GM23338 (cell line): Measurements from ENCODE around the gene ZNF780B. TPM values are rescaled to one million over a fixed set of nuclear protein-coding genes. Genes with fewer than 3 reads are reported as not detected.

Experiments
- ATAC-seq: fragments of 200-7000 bp; cut with Tn5 transposase; 3 replicates; pipeline ENCODE4 v1.9.1; 2020
- DNase-seq: peaks from one replicate; pipeline ENCODE4 v3.0.0-alpha.2; 2015; ENCODE audit warnings: low spot score
- H2AFZ ChIP-seq: fragments of 200-600 bp; sonication (generic); 2 replicates; pipeline ENCODE4 v1.8.0; 2016; ENCODE audit warnings: antibody characterized with exemption, mild to moderate bottlenecking, moderate library complexity
- H3F3A ChIP-seq: fragments of 200-600 bp; sonication (generic); replicated peaks from 2 replicates; pipeline ENCODE4 v1.8.0; 2017; ENCODE audit warnings: antibody characterized with exemption, mixed run types, low read depth
- H3K27ac ChIP-seq: fragments of 200-600 bp; sonication (generic); 2 replicates; pipeline ENCODE4 v1.6.1; 2016; ENCODE audit warnings: low read depth
- H3K27me3 ChIP-seq: fragments of 200-600 bp; sonication (generic); 2 replicates; pipeline ENCODE4 v1.8.0; 2016; ENCODE audit warnings: mild to moderate bottlenecking, mixed run types, moderate library complexity; ENCODE audit not compliant: insufficient read depth
- H3K36me3 ChIP-seq: fragments of 200-600 bp; sonication (generic); 2 replicates; pipeline ENCODE4 v1.8.0; 2016; ENCODE audit warnings: mild to moderate bottlenecking; ENCODE audit not compliant: insufficient read depth
- H3K4me1 ChIP-seq: fragments of 200-600 bp; sonication (generic); 2 replicates; pipeline ENCODE4 v1.8.0; 2016; ENCODE audit warnings: mild to moderate bottlenecking, moderate library complexity; ENCODE audit not compliant: insufficient read depth
- H3K4me2 ChIP-seq: fragments of 200-600 bp; sonication (generic); 2 replicates; pipeline ENCODE4 v1.7.1; 2017; ENCODE audit warnings: mixed run types
- H3K4me3 ChIP-seq: fragments of 200-600 bp; sonication (generic); 2 replicates; pipeline ENCODE4 v1.6.1; 2016; ENCODE audit warnings: mixed run types
- H3K79me2 ChIP-seq: fragments of 200-600 bp; sonication (generic); replicated peaks from 2 replicates; pipeline ENCODE4 v1.8.0; 2017; ENCODE audit warnings: mild to moderate bottlenecking; ENCODE audit not compliant: insufficient read depth
- H3K9me2 ChIP-seq: fragments of 200-600 bp; sonication (generic); 2 replicates; pipeline ENCODE4 v1.8.0; 2017; ENCODE audit not compliant: insufficient read depth
- H4K20me1 ChIP-seq: fragments of 200-600 bp; sonication (generic); replicated peaks from 2 replicates; pipeline ENCODE4 v1.8.0; 2017; ENCODE audit warnings: mild to moderate bottlenecking; ENCODE audit not compliant: insufficient read depth
- H3K27ac Mint-ChIP-seq: 2 replicates; pipeline ENCODE4 v1.8.0; 2020; ENCODE audit warnings: inconsistent platforms, mild to moderate bottlenecking, moderate library complexity, mixed read lengths
- H3K27me3 Mint-ChIP-seq: 3 replicates; pipeline ENCODE4 v1.8.0; 2022; ENCODE audit warnings: low read depth, mild to moderate bottlenecking, moderate library complexity, mixed read lengths, inconsistent platforms; ENCODE audit not compliant: insufficient read depth, poor library complexity
- H3K36me3 Mint-ChIP-seq: 3 replicates; pipeline ENCODE4 v1.8.0; 2021; ENCODE audit warnings: low read depth, mild to moderate bottlenecking, inconsistent platforms, moderate library complexity, mixed read lengths
- H3K4me1 Mint-ChIP-seq: 3 replicates; pipeline ENCODE4 v1.8.0; 2020; ENCODE audit warnings: mild to moderate bottlenecking, inconsistent platforms, mixed read lengths
- H3K4me3 Mint-ChIP-seq: 3 replicates; pipeline ENCODE4 v1.8.0; 2021; ENCODE audit warnings: moderate library complexity, mild to moderate bottlenecking, inconsistent platforms, mixed read lengths
- H3K9me3 Mint-ChIP-seq: 3 replicates; pipeline ENCODE4 v1.8.0; 2020; ENCODE audit warnings: moderate library complexity, mild to moderate bottlenecking, inconsistent platforms, mixed read lengths
- CREB1 ChIP-seq: fragments of 250-450 bp; sonication (Bioruptor Pico); IDR thresholded peaks from 2 replicates; pipeline ENCODE4 v1.5.0; 2020; ENCODE audit warnings: low read depth, mild to moderate bottlenecking, moderate library complexity
- CTCF ChIP-seq, 2 experiments: fragments of 200-600 bp in 1 of 2; sonication (generic) in 1 of 2; conservative IDR thresholded peaks; 2 replicates each; pipeline versions ENCODE4 v1.5.1 to v1.6.1; 2016 to 2017; ENCODE audit warnings: antibody characterized with exemption in 2 of 2, low read depth in 2 of 2, mild to moderate bottlenecking in 2 of 2, moderate library complexity in 1 of 2
- ETS1 ChIP-seq: IDR thresholded peaks from 2 replicates; pipeline ENCODE4 v1.6.1; 2016; ENCODE audit warnings: antibody characterized with exemption
- EZH2 ChIP-seq: fragments of 200-600 bp; sonication (generic); IDR thresholded peaks from one replicate; pipeline ENCODE4 v1.8.0; 2017; ENCODE audit warnings: antibody characterized with exemption, mild to moderate bottlenecking, low read depth; ENCODE audit not compliant: unreplicated experiment
- EZH2phosphoT487 ChIP-seq: fragments of 200-600 bp; sonication (generic); IDR thresholded peaks from one replicate; pipeline ENCODE4 v1.8.1; 2018; ENCODE audit warnings: antibody characterized with exemption; ENCODE audit not compliant: unreplicated experiment
- JUNB ChIP-seq: IDR thresholded peaks from one replicate; pipeline ENCODE4 v1.6.1; 2016; ENCODE audit warnings: antibody characterized with exemption; ENCODE audit not compliant: unreplicated experiment
- NANOG ChIP-seq: IDR thresholded peaks from 2 replicates; pipeline ENCODE4 v1.6.1; 2016; ENCODE audit warnings: antibody characterized with exemption, borderline replicate concordance
- POLR2AphosphoS5 ChIP-seq: IDR thresholded peaks from 2 replicates; pipeline ENCODE4 v1.6.1; 2016; ENCODE audit warnings: antibody characterized with exemption, low read depth
- REST ChIP-seq: IDR thresholded peaks from one replicate; pipeline ENCODE4 v1.6.1; 2018; ENCODE audit warnings: antibody characterized with exemption; ENCODE audit not compliant: unreplicated experiment
- STAT1 ChIP-seq: IDR thresholded peaks from one replicate; pipeline ENCODE4 v1.6.1; 2016; ENCODE audit warnings: antibody characterized with exemption; ENCODE audit not compliant: unreplicated experiment
- ZNF114 ChIP-seq: fragments of 250-450 bp; sonication (Bioruptor Pico); IDR thresholded peaks from 2 replicates; pipeline ENCODE4 v1.5.0; 2020; ENCODE audit warnings: mild to moderate bottlenecking, moderate library complexity
- ZNF331 ChIP-seq: fragments of 250-450 bp; sonication (Bioruptor Pico); IDR thresholded peaks from 2 replicates; pipeline ENCODE4 v1.5.0; 2020; ENCODE audit warnings: low read depth, mild to moderate bottlenecking, moderate library complexity
- ZNF462 ChIP-seq: fragments of 250-450 bp; sonication (Bioruptor Pico); IDR thresholded peaks from 2 replicates; pipeline ENCODE4 v1.5.0; 2020; ENCODE audit warnings: mild to moderate bottlenecking, moderate library complexity
- polyA plus RNA-seq: library from polyadenylated mRNA; unstranded; fragments of >200 nt; fragmentation: Nextera tagmentation; extraction: Ambion mirVana; gene quantifications from 2 replicates; pipeline ENCODE4 v1.2.1, GENCODE V29; 2016
- total RNA-seq: library from RNA; depleted of rRNA; stranded (reverse); fragments of >200 nt; shearing (Covaris generic); gene quantifications from 2 replicates; pipeline ENCODE4 v1.2.3, GENCODE V29; 2014

Gene ZNF780B
- total and polyA plus RNA-seq, 2 experiments from 2014 or later: 4.9 to 11.0 TPM

GRCh38 chr19:39987167-39987566 lies 68.9 kb downstream of the ZNF780B start:
- Mint-ChIP-seq H3K36me3 (peaks cover 52% of the 10 kb centered on the region), H3K27ac (no peak overlapping the region), H3K4me1 (no peaks in the 10 kb centered on the region), H3K4me3 (no peak overlapping the region), H3K27me3 (no peaks in the 10 kb centered on the region), H3K9me3 (peaks cover 44% of the 10 kb centered on the region)
- Histone ChIP-seq H3K4me1 (no peaks in the 10 kb centered on the region), H3K4me3 (no peak overlapping the region), H3K36me3 (peaks cover 3% of the 10 kb centered on the region; the same call in 1 of the 2 replicates), H4K20me1 (peaks cover 5% of the 10 kb centered on the region; the same call in 1 of the 2 replicates), H3K79me2 (peaks cover 77% of the 10 kb centered on the region), H3K9me2 (no peaks in the 10 kb centered on the region), H3K27ac (no peak overlapping the region), H3F3A (no peaks in the 10 kb centered on the region), H3K4me2 (no peak overlapping the region), H3K27me3 (no peaks in the 10 kb centered on the region), H2AFZ (no peak overlapping the region)
- no peak for ATAC-seq
- TF ChIP-seq REST: no peak
- no peak for TF ChIP-seq STAT1
- TF ChIP-seq ETS1: no peak
- no peak for TF ChIP-seq CREB1 (CRISPR knock-in tag)
- TF ChIP-seq ZNF331 (CRISPR knock-in tag): no peak
- TF ChIP-seq CTCF (conservative IDR thresholded peaks at IDR 0.05; ENCODE audit: low read depth in 2 of 2): no peak
- TF ChIP-seq POLR2AphosphoS5: no peak
- TF ChIP-seq NANOG: no peak
- TF ChIP-seq ZNF114: no peak
- TF ChIP-seq EZH2: no peak
- TF ChIP-seq JUNB: no peak
- no peak for TF ChIP-seq EZH2phosphoT487
- TF ChIP-seq ZNF462 (CRISPR knock-in tag): no peak
- no peak for DNase-seq
